Pancreas (tissue), 10 donors: ENCODE measurements around the gene CEL. TPM values are rescaled to one million over a fixed set of nuclear protein-coding genes. Genes with fewer than 3 reads are reported as not detected.

ENCODE experiments used
- ATAC-seq, 4 donors: fragments of 200-7000 bp; cut with Tn5 transposase; one replicate each; pipeline versions ENCODE4 v1.8.0 to v1.9.1; 2020; ENCODE audit warnings: mild to moderate bottlenecking in 4 of 4, moderate library complexity in 4 of 4
- DNase-seq, 6 donors: peaks; one replicate each; pipeline ENCODE4 v3.0.0-alpha.2; 2020
- FAIRE-seq: peaks from 2 replicates; lab custom pipeline; 2012; peaks lifted over from hg19 to GRCh38; lab: Jason Lieb, UNC
- H3K27ac ChIP-seq, 4 donors: fragments of 200-600 bp; sonication (generic); 1 replicate in 3 of 4; 2 replicates in 1 of 4; pipeline versions ENCODE4 v1.5.0 to v1.8.0; 2020
- H3K27me3 ChIP-seq, 4 donors: fragments of 200-600 bp; one replicate each; pipeline ENCODE4 v1.8.0; 2021
- H3K36me3 ChIP-seq, 3 donors: fragments of 200-600 bp; sonication (generic) in 1 of 3; one replicate each; pipeline versions ENCODE4 v1.5.0 to v1.8.0; 2020 to 2021
- H3K4me1 ChIP-seq, 3 donors: fragments of 200-600 bp; one replicate each; pipeline ENCODE4 v1.8.0; 2021
- H3K4me3 ChIP-seq, 4 donors: fragments of 200-600 bp; sonication (generic) in 2 of 4; one replicate each; pipeline versions ENCODE4 v1.5.0 to v1.8.0; 2020 to 2021
- H3K9me3 ChIP-seq, 4 donors: fragments of 200-600 bp; one replicate each; pipeline ENCODE4 v1.8.0; 2021
- CTCF ChIP-seq, 4 donors: fragments of 200-600 bp; sonication (generic) in 3 of 4; IDR thresholded peaks; one replicate each; pipeline versions ENCODE4 v1.5.0 to v1.8.0; 2021; ENCODE audit warnings: antibody characterized with exemption in 4 of 4
- WGBS, 2 donors: extraction: QIAGEN DNeasy Blood & Tissue Kit; methylation state at CpG; one replicate each; pipeline ENCODE4 v1.1.7; 2013; 5-methylcytosine and 5-hydroxymethylcytosine counted together
- intact Hi-C, 3 donors: fragments of 100-400 bp; cut with DNase I; formaldehyde crosslinking; loops; one replicate each; pipeline versions ENCODE4 v1.11.1 to v1.14.2; 2022
- polyA plus RNA-seq, 2 donors: library from polyadenylated mRNA; stranded (reverse); fragments of 200-250 nt; gene quantifications; one replicate each; pipeline ENCODE4 v1.2.3, GENCODE V29; 2013
- total RNA-seq, 6 donors: library from RNA; stranded (reverse); fragmentation: NEBNext Ultra II Directional in 4 of 6; extraction: Animal tissue kit (Norgen Biotek cat#: 25700) in 4 of 6; gene quantifications; one replicate each; pipeline versions ENCODE4 v1.2.1 to v1.2.4, GENCODE V29; 2021 to 2023
- donor health status: healthy with polysubstance abuse.
- donor health status: DM: no; HTN: no; CAD: no; lungs with moderate emphysema.
- donor health status: DM: no; HTN: no; CAD: no.
- donor health status: control.
- donor health status: control.
- donor health status: Bipolar disorder and iron deficiency.
- donor health status: DM: yes; HTN: yes; CAD: no.
- donor health status: DM: no; HTN: no; CAD: no.
- donor health status: DM: no; HTN: no; CAD: no.
- donor health status: DM: yes; HTN: yes; CAD: no.

Gene CEL
- total and polyA plus RNA-seq, 8 donors: 2,560 to 24,413 (median 16,465) TPM

GRCh38 chr9:133104718-133105460 is 43.1 kb downstream of the CEL start:
- DNase-seq: peak in 4 of 6 donors; percentile 14 to 59 (median 40)
- intact Hi-C loops: loop anchor here in 2 of 3 donors (5.0 kb wide), 2 partner anchors 37 to 63 kb away; no protein-coding TSS in a partner anchor
- WGBS, 2 donors: 86 to 90% methylated on average over 15 of the region's 15 CpGs
- Histone ChIP-seq H3K4me3 (no peak overlapping the region), H3K36me3 (peaks cover 9 to 79% (median 65%) of the 10 kb centered on the region in 3 donors), H3K27ac (no peak overlapping the region), H3K9me3 (no peaks in the 10 kb centered on the region), H3K27me3 (no peaks in the 10 kb centered on the region), H3K4me1 (no peaks in the 10 kb centered on the region)
- no peak for TF ChIP-seq CTCF (IDR thresholded peaks at IDR 0.05)
- FAIRE-seq: no peak
- ATAC-seq: no peak

- Histone ChIP-seq H3K27me3 (no peaks in the 10 kb centered on the region), H3K4me1 (no peaks in the 10 kb centered on the region), H3K4me3 (no peak overlapping the region), H3K27ac (no peak overlapping the region), H3K9me3 (no peaks in the 10 kb centered on the region), H3K36me3 (peaks cover 9 to 79% (median 60%) of the 10 kb centered on the region in 3 donors)
- ATAC-seq (no peak), FAIRE-seq (no peak), DNase-seq (peak in 4 of 6 donors; percentile 13 to 55 (median 32))
- intact Hi-C loops: loop anchor here in 1 of 3 donors (5.0 kb wide), 1 partner anchor 37 kb away; no protein-coding TSS in a partner anchor
- 89 to 91% methylated on average over 7 of the region's 7 CpGs for WGBS, 2 donors
- TF ChIP-seq CTCF (IDR thresholded peaks at IDR 0.05): no peak
Observed at GRCh38 chr9:133105461-133105770, 43.6 kb downstream of the CEL start.

GRCh38 chr9:133106511-133107244 is 44.9 kb downstream of the CEL start:
- 93 to 94% methylated on average over 17 of the region's 17 CpGs for WGBS, 2 donors
- intact Hi-C loops: loop anchor here in 1 of 3 donors (5.0 kb wide), 1 partner anchor 36 kb away; no protein-coding TSS in a partner anchor
- FAIRE-seq (no peak), ATAC-seq (no peak), DNase-seq (peak in 3 of 6 donors; percentile 11 to 43 (median 24))
- no peak for TF ChIP-seq CTCF (IDR thresholded peaks at IDR 0.05)
- H3K4me3 ChIP-seq: no peak overlapping the region
- no peak overlapping the region for H3K27ac ChIP-seq
- no peaks in the 10 kb centered on the region for H3K27me3 ChIP-seq
- peaks cover 4 to 69% (median 47%) of the 10 kb centered on the region in 3 donors for H3K36me3 ChIP-seq
- H3K4me1 ChIP-seq: no peaks in the 10 kb centered on the region
- H3K9me3 ChIP-seq: no peaks in the 10 kb centered on the region

- FAIRE-seq: no peak
Observed at GRCh38 chr9:133107245-133107722, 45.5 kb downstream of the CEL start.

More at GRCh38 chr9:133107245-133107722, 45.5 kb downstream of the CEL start:
- ATAC-seq (no peak), DNase-seq (peak in 4 of 6 donors; percentile 5 to 58 (median 24))
- no peaks in the 10 kb centered on the region for H3K4me1 ChIP-seq
- 94 to 99% methylated on average over 13 of the region's 13 CpGs for WGBS, 2 donors
- peaks cover 4 to 63% (median 43%) of the 10 kb centered on the region in 3 donors for H3K36me3 ChIP-seq
- TF ChIP-seq CTCF (IDR thresholded peaks at IDR 0.05): no peak
- H3K27ac ChIP-seq: no peak overlapping the region
- no peak overlapping the region for H3K4me3 ChIP-seq
- no peaks in the 10 kb centered on the region for H3K9me3 ChIP-seq
- H3K27me3 ChIP-seq: no peaks in the 10 kb centered on the region
- intact Hi-C loops: loop anchor here in 1 of 3 donors (5.0 kb wide), 1 partner anchor 35 kb away; no protein-coding TSS in a partner anchor
